ENCODE data around the gene CDH11.

GRCh38 chr16:65148804-65149203 lies 26.9 kb upstream of the CDH11 start:
- TF ChIP-seq CTCF (IDR thresholded peaks at IDR 0.05; ENCODE audit: insufficient read depth, low read length) (no peak), POLR2AphosphoS5 (IDR thresholded peaks at IDR 0.05; ENCODE audit: low read depth) (no peak), SPI1 (IDR thresholded peaks at IDR 0.05; ENCODE audit: borderline replicate concordance, low read depth) (no peak)
